Measurements from ENCODE around the gene ZNF236.
A peak's percentile ranks its signal among the peaks of the same experiment; 100 is the strongest.
"Not testable (repeated sequence)": the region's sequence is repeated elsewhere in the genome, so short reads cannot be mapped to it uniquely, and the experiment has no call there.

ZNF236 gene

DNA sequence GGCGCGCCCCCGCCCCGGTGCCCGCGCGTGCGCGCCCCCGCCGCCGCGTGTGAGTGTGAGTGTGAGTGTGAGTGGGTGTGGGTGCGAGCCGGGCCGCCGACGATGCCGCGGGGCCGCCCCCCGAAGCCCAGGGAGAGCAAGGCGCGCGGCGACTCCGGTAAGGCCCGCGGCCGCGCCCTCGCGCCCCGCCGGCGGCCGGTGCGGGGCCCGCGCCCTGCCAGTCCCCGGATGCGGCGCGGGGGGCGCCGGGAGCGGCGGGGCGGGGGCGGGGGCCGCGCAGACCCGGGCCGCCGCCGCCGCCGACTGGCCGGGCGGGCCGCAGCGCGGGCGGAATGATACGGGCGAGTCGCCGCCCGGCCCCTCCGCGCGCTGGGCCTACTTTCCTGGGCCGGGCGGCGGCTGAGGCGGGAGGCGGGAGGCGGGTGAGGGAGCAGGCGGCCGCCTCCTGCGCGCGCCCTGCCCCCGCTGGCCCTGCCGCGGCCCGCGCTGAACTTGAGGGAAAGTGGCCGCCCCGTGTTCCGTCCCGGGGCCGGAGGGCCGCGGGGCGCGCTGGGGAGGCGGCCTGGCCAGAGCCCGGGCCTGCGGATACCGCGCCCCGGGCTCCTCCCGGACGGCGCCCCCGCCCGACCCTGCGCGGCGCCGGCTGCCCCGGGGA lies at the start of gene ZNF236:
TSS of gene ZNF236 (plus strand) at position 52 of the 655 bp plus-strand sequence. CDS start at position 103, 51 bp downstream.
- DNase-seq (ENCODE audit: low read depth in 2 of 3, low spot score in 2 of 3): peak; percentile 41 to 55 (median 54)

DNA sequence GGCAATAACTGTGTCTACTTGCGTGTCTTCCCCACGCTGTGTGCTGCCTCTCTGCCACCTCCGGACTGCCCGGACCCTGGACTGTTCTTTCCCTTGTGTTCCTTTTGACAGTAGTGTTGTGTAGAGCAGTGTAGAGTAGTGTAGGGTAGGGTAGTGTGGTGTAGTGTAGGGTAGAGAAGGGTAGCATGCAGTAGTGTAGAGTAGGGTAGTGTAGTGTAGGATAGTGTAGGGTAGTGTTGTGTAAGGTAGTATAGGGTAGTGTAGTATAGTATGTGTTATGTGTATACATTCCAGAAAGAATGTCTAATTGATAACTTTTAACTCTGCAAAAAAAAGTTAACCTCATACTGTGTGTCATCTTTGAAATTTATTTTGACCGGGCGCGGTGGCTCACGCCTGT lies 49.7 kb upstream of the ZNF236 start:
- DNase-seq (ENCODE audit: low read depth in 2 of 3, low spot score in 2 of 3): no peak

DNA sequence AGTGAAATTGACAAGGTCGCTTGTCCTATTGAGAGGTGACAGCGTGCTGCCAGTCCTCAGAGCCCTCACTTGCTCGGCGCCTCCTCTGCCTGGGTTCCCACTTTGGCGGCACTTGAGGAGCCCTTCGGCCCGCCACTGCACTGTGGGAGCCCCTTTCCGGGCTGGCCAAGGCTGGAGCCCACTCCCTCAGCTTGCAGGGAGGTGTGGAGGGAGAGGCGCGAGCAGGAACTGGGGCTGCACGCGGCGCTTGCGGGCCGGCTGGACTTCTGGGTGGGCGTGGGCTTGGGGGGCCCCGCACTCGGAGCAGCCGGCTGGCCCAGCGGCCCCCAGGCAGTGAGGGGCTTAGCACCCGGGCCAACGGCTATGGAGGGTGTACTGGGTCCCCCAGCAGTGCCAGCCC lies 45.3 kb upstream of the ZNF236 start:
- not testable (repeated sequence) for DNase-seq (ENCODE audit: low read depth in 2 of 3, low spot score in 2 of 3)

DNA sequence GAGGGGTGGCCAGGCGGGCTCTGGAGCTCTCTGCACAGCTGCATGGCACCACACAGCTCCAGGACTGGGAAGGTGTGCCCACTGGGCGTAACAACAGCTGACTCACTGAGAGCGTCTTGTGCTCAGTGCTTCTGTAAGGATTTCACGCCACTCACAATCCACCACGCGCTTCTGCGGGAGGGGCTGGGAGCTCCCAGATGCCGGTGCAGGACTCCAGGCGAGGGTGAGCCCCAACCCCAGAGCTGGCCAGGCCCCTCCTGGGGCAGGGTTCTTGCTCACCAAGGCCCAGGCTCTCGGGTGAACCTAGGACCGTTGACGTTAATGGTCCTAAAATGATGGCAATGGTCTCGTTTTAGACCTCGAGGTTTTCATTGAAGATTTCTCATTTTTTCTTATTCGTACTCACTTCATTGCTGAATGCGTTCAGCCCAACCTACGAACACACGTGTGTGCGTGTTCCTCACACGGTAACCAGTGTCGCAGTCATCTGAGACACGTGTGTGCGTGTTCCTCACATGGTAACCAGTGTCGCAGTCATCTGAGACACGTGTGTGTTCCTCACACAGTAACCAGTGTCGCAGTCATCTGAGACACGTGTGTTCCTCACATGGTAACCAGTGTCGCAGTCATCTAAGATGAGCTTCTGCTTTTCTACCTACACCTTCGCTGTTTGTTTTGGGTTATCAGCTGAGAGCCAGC lies 38.4 kb upstream of the ZNF236 start:
- no peak for DNase-seq (ENCODE audit: low read depth in 2 of 3, low spot score in 2 of 3)

DNA sequence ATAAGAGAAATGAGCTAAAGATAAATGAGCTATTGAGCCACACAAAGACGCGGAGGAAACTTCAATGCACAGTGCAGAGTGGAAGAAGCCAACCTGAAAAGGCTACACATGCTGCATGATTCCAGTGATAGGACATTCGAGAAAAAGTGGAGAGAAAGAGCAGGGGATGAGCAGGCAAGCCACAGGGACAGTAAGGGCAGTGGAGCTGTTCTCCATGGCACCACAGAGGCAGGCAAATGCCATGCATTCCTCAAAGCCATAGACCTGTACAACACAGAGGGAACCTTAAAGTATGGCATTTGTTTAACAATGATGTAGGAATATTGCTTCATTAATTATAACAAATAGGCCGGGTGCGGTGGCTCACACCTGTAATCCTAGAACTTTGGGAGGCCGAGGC lies 36.5 kb upstream of the ZNF236 start:
- DNase-seq (ENCODE audit: low read depth in 2 of 3, low spot score in 2 of 3): no peak

DNA sequence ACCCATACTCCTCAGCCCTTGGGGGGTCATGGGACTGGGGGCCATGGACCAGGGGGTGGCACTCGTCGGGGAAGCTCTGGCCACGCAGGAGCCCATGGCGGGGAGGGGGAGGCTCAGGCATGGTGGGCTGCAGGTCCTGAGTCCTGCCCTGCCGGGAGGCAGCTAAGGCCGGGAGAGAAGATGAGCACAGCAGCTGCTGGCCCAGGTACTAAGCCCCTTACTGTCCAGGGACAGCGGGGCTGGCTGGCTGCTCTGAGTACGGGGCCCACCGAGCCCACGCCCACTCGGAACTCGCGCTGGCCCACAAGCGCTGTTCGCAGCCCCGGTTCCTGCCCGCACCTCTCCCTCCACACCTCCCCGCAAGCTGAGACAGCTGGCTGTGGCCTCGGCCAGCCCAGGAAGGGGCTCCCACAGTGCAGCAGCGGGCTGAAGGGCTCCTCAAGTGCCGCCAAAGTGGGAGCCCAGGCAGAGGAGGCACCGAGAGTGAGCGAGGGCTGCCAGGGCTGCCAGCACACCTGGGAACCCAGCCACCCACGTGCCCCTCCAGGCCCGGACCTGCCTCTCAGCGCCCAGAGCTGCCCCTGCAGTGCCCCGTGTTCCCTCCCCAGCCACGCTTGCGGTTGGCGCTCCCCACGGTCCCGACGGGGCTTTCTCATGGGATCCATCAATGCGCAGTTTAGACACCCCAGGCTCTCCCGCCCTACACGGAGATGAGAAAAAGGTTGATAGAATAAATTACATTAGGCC lies 33.6 kb upstream of the ZNF236 start:
- no peak for DNase-seq (ENCODE audit: low read depth in 2 of 3, low spot score in 2 of 3)

DNA sequence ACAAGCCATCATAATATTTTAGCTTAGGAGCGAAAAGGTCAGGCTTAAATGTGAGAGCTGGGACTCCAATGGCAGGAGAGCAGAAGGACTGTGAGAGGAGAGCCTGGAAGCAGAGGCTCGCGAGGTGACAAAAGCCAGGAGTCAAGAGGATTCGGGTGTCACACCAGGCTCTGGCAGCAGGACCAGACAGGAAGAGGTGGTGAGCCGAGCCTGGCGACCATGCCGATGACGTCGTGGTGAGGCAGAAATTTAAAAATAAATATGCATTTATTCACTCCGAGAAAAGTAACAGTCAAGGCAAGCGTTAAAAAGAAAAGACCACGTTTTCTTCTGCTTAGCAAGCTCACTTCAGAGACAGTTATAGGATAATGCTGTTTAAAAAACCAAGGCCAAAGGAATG lies 31.3 kb upstream of the ZNF236 start:
- no peak for DNase-seq (ENCODE audit: low read depth in 2 of 3, low spot score in 2 of 3)

DNA sequence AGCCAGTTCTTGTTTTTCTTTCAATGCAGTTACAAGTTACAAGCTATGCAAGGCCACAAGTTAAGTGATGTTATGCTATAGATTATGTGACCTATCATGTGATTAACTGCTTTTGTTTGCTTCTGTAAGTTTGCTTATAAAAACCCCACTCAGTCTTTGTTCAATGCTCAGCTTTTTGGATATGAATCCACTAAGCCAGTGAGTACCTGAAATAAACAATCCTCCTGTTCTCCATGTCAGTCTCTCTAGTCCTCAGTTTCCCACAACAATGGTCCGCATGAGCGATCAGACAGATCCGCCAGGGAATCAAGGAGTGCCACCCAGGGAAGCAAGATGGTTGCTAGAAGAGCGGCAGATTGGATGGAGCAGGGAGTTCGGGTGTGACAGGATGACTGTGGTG lies 30.7 kb upstream of the ZNF236 start:
- no peak for DNase-seq (ENCODE audit: low read depth in 2 of 3, low spot score in 2 of 3)

DNA sequence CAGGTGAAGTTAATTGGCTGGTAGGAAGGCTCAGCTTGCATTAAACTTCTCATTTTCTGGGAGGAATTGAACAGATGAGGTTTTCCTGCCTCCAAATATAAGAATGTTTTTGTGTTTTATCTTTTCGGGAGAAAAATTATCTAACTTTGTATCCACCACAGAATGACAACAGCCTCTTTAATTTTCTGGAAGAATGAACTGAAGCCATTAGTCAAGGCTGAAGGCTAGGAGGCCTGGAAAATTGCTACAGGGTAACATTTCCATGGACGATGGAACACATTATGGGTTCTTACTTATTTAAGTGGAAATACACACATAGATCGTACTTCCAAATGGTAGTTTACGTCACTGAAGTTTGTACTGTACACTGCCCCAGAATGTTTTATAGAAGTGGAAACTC lies 28.0 kb upstream of the ZNF236 start:
- no peak for DNase-seq (ENCODE audit: low read depth in 2 of 3, low spot score in 2 of 3)

DNA sequence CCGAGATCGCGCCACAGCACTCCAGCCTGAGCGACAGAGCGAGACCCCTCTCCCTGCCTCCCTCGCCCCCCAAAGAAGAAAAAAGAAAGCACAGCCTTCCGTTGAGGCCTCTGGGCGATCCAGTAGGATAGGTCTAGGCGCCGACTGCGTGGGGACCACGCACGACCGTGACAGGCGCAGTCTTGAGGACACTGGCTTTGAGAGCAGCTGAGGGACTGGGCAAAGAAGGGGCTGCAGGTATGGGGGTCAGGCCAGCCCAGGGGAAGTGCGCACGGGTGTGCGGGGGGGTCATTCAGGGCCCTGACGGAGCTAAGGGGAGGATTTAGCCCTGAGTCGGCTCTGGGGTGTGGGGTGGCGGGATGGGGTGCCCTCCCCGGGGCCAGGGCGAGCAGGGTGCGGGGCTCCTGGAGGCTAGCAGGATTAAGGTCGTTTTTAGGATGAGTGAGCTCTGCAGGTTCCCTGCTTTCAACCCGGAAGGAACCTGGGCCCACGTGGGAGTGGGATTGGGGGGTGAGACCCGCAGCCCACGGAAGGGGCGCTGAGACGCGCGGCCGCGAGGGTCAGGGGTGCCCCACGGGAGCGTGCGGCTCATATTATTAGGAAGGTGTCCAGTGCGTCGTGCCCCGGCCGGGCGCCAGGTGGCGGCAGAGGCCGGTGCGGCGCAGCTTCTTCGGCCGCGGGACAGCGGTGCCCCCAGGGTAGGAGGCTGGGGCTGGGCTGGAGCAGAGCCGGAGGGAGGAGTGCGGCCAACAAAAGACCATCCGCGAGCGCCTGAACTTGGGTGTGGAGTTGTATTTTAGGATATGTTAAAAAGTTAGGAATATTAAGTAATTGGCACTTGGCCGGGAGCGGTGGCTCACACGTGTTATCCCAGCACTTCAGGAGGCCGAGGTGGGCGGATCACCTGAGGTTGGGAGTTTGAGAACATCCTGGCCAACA lies 20.5 kb upstream of the ZNF236 start:
- peak in 1 of 3 experiments; percentile 25 for DNase-seq (ENCODE audit: low read depth in 2 of 3, low spot score in 2 of 3)

DNA sequence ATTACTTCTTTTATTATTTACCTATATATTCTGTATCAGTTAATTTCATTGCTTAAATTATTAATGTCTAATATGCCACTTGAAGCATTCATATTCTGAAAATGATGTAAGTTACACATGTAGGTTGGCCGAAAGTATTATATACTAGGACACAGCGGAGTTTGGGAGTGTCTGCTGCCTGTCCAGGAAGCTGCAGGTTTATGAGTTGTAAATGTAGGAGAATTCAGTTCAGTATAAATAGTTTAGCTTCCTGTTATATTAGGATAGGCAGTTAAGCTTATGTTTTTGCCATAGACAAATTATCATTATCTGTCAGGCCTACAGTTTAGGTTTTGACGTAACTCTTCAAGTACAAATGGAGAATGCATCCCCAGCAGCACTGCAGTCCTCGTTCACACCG lies 18.9 kb upstream of the ZNF236 start:
- DNase-seq (ENCODE audit: low read depth in 2 of 3, low spot score in 2 of 3): no peak

DNA sequence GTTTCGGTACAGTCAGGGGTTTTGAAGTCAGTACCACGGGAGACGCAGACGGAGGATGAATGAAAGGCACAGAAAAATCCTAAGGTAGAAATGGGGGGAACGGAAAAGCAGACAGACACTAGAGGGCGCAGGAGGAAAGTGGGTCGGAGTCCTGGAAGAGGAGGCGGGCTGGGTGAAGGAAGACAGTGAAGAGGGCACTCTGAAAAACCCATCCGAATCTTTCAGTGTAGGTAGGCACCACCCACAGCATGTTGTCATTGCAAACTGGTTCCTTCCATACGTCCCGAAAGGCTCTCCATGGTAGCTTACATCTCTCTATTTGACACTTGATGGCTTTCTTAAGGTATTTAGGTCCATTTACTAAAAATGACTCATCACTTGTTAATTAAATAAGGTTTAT lies 18.5 kb upstream of the ZNF236 start:
- peak; percentile 40 to 53 (median 44) for DNase-seq (ENCODE audit: low read depth in 2 of 3, low spot score in 2 of 3)

DNA sequence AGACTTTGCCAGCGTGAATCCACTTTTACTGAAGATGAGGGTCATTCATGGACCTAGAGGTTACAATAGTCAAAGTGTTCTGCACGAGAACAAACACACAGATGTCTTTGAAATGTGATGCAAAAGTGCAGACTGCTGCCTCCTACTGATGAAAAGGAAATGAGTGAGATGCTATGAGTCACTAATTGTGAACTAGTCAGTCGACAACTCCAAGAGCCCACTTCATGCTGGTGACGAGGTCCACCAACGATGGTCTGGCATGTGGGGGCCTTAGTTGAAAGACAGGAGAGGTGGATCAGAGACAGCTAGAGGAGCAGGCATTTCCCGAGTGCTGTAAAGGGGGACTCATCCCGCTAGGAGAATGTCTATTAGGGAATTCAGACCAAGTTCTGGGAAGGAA lies 17.1 kb upstream of the ZNF236 start:
- no peak for DNase-seq (ENCODE audit: low read depth in 2 of 3, low spot score in 2 of 3)

DNA sequence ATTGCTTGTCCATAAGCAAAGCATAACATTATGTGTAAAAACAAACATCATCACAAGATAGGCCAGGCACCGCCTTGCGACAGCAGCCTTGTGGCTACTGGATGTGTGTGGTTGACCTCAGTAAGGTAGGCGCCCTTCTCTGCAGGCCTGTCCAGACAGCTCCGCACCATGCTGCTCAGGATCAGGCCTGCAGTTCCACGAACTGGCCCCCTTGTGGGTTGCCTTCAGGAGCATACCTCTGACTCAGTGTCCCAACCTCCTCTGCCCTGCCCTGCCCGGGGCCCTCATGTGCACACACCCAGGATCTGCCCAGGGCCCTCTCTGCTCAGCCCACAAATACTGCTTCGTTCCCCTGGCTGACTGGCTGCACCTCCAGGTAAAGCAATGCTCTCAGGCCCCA lies 16.1 kb upstream of the ZNF236 start:
- DNase-seq (ENCODE audit: low read depth in 2 of 3, low spot score in 2 of 3): no peak

DNA sequence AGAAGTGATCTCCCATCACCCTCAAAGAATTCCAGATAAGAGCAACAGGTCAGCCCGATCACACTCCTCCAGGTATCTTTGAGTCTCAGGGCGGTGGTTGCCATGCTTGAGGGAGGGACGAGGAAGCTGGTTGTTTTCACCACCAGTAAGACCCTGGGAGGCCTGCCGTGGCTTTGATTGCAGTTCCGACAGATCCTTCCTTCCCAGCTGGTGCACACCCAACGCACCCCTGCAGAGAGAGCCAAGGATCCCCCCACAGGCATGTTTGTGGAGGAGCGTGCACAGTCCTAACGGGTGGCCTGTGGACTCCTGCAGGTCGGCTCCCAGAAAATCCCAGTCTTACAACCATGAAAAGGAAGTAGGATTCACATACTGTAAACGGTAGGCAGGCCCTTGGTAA lies 13.8 kb upstream of the ZNF236 start:
- no peak for DNase-seq (ENCODE audit: low read depth in 2 of 3, low spot score in 2 of 3)

DNA sequence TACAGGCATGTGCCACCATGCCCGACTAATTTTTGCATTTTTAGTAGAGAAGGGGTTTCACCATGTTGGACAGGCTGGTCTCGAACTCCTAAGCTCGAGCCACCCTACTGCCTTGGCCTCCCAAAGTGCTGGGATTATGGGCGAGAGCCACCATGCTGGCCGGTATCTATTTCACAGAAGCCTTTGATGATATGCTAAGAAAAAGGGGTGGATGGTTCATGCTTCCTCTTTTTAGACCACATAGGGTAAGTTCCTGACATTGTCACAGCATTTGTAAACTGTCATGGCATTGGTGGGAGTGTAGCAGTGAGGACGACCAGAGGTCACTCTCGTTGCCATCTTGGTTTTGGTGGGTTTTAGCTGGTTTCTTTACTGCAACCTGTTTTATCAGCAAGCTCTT lies 10.8 kb upstream of the ZNF236 start:
- DNase-seq (ENCODE audit: low read depth in 2 of 3, low spot score in 2 of 3): not testable (repeated sequence)

DNA sequence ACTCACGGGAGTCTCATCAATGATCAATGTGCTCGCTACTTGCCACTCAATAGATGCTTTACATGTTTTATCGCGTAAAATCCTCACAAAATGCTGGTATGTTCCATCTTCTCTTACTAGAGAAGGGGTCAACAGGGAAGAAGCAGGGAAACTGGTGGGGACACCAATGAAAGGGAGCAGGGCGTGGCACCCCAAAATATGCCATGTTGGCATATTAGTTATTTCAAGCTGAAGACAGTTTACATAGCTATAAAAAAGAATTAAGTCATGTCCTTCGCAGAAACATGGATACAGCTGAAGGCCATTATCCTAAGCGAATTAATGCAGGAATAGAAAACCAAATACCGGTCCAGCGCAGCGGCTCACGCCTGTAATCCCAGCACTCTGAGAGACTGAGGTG lies 8.1 kb upstream of the ZNF236 start:
- no peak for DNase-seq (ENCODE audit: low read depth in 2 of 3, low spot score in 2 of 3)

DNA sequence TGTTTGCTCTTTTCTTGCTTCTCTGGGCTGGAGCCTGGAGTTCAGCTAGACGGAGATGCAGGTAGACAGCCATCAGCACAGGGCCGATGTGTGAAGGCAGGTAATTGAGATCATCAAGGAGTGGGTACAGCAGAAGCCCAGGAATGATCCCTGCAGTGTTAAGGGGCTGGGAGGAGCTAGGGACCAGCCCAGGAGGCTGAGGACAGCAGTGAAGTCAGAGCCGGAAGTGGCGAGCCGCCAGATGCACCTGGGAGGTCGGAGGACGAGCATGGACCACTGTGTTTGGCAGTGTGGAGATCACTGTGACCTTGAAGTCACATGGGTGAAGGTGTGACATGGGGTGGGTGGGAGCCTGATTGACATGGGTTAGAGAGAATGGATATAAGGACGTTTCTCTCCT lies 6.2 kb upstream of the ZNF236 start:
- DNase-seq (ENCODE audit: low read depth in 2 of 3, low spot score in 2 of 3): no peak

DNA sequence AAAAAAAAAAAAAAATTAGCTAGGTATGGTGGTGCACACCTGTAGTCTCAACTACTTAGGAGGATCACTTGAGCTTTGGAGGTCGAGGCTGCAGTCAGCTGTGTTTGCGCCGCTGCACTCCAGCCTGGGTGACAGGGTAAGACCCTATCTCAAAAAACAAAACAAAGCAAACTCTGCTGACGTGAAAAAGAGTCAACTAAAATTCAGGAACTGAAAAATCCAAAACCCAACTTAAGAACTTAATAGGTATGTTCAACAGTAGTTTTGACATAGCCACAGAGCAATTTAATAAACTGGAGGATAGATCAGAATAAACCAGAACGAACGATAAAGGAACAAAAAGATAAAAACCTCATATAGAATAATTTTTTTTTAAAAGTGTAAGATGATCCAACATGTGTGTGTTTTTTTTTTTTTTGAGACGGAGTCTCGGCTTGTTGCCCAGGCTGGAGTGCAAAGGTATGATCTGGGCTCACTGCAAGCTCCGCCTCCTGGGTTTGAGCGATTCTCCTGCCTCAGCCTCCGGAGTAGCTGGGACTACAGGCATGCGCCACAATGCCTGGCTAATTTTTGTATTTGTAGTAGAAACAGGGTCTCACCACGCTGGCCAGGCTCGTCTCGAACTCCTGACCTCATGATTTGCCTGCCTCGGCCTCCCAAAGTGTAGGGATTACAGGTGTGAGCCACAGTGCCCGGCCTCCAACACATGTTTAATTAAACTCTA lies 4.3 kb upstream of the ZNF236 start:
- DNase-seq (ENCODE audit: low read depth in 2 of 3, low spot score in 2 of 3): no peak

DNA sequence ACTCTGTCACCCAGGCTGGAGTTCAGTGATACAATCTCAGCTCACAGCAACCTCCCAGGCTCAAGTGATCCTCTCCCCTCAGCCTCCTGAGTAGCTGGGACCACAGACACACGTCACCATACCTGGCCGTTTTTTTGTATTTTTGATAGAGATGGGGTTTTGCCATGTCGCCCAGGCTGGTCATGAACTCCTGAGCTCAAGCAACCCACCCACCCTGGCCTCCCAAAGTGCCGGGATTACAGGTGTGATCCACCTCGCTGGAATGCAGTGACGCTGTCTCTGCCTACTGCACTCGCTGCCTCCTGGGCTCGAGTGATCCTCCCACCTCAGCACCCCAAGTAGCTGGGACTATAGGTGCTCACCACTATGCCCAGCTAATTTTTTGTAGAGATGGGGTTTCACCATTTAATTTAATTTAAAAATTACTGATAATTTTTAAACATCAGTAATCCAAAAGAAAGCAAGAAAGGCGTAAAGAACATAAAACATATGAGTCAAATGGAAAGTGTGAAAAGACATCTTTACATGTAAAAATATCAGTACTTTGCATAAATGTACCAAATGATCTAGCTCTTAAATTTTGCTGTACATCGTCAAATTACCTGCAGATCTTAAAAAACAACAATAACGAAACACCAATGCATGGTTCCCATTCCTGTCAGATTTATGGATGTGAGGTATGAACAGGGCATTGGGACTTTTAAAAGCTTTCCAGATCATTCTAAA lies 2.8 kb upstream of the ZNF236 start:
- no peak for DNase-seq (ENCODE audit: low read depth in 2 of 3, low spot score in 2 of 3)
